K562 (cell line): Measurements from ENCODE around the gene GTF2I. TPM values are rescaled to one million over a fixed set of nuclear protein-coding genes. Genes with fewer than 3 reads are reported as not detected.

Experiments
- KAT7 ChIP-seq: sonication (generic); formaldehyde crosslinking; IDR thresholded peaks from 2 replicates; pipeline ENCODE4 v1.8.0; 2022; ENCODE audit warnings: missing genetic modification reagents, mild to moderate bottlenecking, borderline replicate concordance
- LARP7 ChIP-seq: fragments of 450-650 bp; IDR thresholded peaks from 2 replicates; pipeline ENCODE4 v1.6.1; 2016
- YBX1 ChIP-seq: fragments of 450-650 bp; IDR thresholded peaks from 2 replicates; pipeline ENCODE4 v1.7.1; 2016; ENCODE audit warnings: mild to moderate bottlenecking
- ZFP30 ChIP-seq: fragments of 250-450 bp; sonication (Bioruptor Pico); IDR thresholded peaks from 2 replicates; pipeline ENCODE4 v1.8.0; 2022; ENCODE audit warnings: moderate library complexity, mild to moderate bottlenecking, inconsistent platforms, borderline replicate concordance
- ZFPM2 ChIP-seq: fragments of 250-450 bp; sonication (Bioruptor Pico); IDR thresholded peaks from 2 replicates; pipeline ENCODE4 v1.5.1; 2022; ENCODE audit warnings: mild to moderate bottlenecking
- ZNF232 ChIP-seq: sonication (generic); formaldehyde crosslinking; IDR thresholded peaks from 2 replicates; pipeline ENCODE4 v1.8.0; 2022; ENCODE audit warnings: mild to moderate bottlenecking, missing genetic modification reagents
- polyA plus RNA-seq, 8 experiments: library from polyadenylated mRNA; depleted of rRNA in 4 of 8; stranded (reverse) in 5 of 8; unstranded in 3 of 8; fragments of >200 nt; fragmentation: Nextera tagmentation in 2 of 8; fragmentation: Illumina TruSeq in 1 of 8; extraction: Ambion mirVana in 2 of 8; extraction: Trizol in 1 of 8; gene quantifications; 2 replicates each; pipeline versions ENCODE4 v1.2.1 to v1.2.3, GENCODE V29; 2011 to 2014; ENCODE audit warnings: inconsistent platforms in 1 of 8, missing spikeins in 1 of 8
- total RNA-seq, 7 experiments: library from RNA; depleted of rRNA in 6 of 7; stranded (reverse); fragments of >200 nt in 6 of 7; fragmentation: Illumina TruSeq in 2 of 7; extraction: Trizol in 2 of 7; gene quantifications; 2 replicates each; pipeline versions ENCODE4 v1.2.1 to v1.2.3, GENCODE V29; 2011 to 2021; ENCODE audit warnings: low replicate concordance in 1 of 7
- TF ChIP-seq, protein P1 (sequence below), 2 experiments: fragments of 450-650 bp; formaldehyde crosslinking in 1 of 2; IDR thresholded peaks; 2 replicates each; pipeline versions ENCODE4 v1.4.0 to v1.6.1; 2014 to 2020; ENCODE audit warnings: mild to moderate bottlenecking in 2 of 2, borderline replicate concordance in 1 of 2, low read depth in 1 of 2
- TF ChIP-seq, protein P2 (sequence below): fragments of 250-450 bp; sonication (Bioruptor Pico); IDR thresholded peaks from 2 replicates; pipeline ENCODE4 v1.8.0; 2022; ENCODE audit warnings: moderate library complexity, mild to moderate bottlenecking, inconsistent platforms
- TF ChIP-seq, protein P3 (sequence below): sonication (generic); formaldehyde crosslinking; IDR thresholded peaks from 2 replicates; pipeline ENCODE4 v1.8.1; 2023; ENCODE audit warnings: mild to moderate bottlenecking, missing genetic modification reagents
- TF ChIP-seq, protein P4 (sequence below): fragments of 250-450 bp; sonication (Bioruptor Pico); IDR thresholded peaks from 2 replicates; pipeline ENCODE4 v1.4.0; 2020; ENCODE audit warnings: borderline replicate concordance

GTF2I gene
- total and polyA plus RNA-seq, 9 of the 15 experiments (the other 6 are each of a cell fraction or from before 2014, with no cell fraction given), result 8.4 to 161 (median 90.0) TPM

DNA sequence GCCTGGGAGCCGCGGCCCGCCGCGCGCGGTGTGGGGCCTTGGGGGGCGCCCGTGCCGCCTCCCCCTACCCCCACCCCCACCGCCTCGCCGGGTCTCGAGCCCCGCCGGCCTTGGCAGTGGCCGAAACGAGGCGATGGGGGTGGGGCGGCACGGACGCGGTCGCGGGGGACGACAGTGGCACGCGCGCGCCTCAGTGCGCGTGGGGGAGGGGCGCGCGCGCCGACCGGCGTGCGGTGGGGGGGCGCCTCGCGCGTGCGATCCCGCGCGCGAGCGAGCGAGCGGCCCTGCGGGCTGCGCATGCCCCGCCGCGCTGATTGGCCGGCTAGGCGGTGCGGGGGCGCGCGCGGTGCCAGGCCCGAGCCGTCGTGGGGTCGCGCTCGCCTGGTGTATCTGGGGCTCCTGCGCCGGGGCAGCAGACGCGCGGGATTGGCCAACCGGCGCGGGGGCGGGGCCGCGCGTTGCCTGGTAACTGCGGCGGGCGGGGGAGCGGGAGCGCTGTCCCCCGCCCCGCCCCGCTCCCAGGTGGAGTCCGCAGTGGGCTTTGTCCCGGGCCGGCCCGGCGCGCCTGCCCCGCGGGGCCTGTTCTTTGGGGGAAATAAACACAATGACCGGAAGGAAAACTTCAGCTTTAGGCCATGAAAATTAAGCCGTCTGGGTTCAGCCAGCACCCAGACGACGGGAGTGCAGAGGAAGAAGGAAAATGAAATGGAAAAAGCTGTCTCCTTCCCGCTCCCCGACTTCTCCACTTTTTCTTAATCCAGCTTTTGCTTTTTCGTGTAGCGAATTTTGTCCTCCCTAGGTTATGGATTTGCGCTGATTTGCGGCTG is 873 bp downstream of the GTF2I start (continued):
- TF ChIP-seq, protein P1, sequence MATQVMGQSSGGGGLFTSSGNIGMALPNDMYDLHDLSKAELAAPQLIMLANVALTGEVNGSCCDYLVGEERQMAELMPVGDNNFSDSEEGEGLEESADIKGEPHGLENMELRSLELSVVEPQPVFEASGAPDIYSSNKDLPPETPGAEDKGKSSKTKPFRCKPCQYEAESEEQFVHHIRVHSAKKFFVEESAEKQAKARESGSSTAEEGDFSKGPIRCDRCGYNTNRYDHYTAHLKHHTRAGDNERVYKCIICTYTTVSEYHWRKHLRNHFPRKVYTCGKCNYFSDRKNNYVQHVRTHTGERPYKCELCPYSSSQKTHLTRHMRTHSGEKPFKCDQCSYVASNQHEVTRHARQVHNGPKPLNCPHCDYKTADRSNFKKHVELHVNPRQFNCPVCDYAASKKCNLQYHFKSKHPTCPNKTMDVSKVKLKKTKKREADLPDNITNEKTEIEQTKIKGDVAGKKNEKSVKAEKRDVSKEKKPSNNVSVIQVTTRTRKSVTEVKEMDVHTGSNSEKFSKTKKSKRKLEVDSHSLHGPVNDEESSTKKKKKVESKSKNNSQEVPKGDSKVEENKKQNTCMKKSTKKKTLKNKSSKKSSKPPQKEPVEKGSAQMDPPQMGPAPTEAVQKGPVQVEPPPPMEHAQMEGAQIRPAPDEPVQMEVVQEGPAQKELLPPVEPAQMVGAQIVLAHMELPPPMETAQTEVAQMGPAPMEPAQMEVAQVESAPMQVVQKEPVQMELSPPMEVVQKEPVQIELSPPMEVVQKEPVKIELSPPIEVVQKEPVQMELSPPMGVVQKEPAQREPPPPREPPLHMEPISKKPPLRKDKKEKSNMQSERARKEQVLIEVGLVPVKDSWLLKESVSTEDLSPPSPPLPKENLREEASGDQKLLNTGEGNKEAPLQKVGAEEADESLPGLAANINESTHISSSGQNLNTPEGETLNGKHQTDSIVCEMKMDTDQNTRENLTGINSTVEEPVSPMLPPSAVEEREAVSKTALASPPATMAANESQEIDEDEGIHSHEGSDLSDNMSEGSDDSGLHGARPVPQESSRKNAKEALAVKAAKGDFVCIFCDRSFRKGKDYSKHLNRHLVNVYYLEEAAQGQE (IDR thresholded peaks at IDR 0.05; ENCODE audit: borderline replicate concordance), result no peak
- TF ChIP-seq, protein P1 (CRISPR knock-in tag; IDR thresholded peaks at IDR 0.05; ENCODE audit: low read depth), result no peak
- TF ChIP-seq, protein P2, sequence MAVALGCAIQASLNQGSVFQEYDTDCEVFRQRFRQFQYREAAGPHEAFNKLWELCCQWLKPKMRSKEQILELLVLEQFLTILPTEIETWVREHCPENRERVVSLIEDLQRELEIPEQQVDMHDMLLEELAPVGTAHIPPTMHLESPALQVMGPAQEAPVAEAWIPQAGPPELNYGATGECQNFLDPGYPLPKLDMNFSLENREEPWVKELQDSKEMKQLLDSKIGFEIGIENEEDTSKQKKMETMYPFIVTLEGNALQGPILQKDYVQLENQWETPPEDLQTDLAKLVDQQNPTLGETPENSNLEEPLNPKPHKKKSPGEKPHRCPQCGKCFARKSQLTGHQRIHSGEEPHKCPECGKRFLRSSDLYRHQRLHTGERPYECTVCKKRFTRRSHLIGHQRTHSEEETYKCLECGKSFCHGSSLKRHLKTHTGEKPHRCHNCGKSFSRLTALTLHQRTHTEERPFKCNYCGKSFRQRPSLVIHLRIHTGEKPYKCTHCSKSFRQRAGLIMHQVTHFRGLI (CRISPR knock-in tag), result no peak
- TF ChIP-seq ZFP30 (CRISPR knock-in tag) (no peak), ZNF232 (CRISPR knock-in tag) (no peak), LARP7 (no peak), KAT7 (0 out of 2 replicates have a peak, but pooled peaks have one; percentile 7), YBX1 (no peak), ZFPM2 (CRISPR knock-in tag) (no peak)
- TF ChIP-seq, protein P3, sequence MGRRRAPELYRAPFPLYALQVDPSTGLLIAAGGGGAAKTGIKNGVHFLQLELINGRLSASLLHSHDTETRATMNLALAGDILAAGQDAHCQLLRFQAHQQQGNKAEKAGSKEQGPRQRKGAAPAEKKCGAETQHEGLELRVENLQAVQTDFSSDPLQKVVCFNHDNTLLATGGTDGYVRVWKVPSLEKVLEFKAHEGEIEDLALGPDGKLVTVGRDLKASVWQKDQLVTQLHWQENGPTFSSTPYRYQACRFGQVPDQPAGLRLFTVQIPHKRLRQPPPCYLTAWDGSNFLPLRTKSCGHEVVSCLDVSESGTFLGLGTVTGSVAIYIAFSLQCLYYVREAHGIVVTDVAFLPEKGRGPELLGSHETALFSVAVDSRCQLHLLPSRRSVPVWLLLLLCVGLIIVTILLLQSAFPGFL, result no peak
- TF ChIP-seq, protein P4, sequence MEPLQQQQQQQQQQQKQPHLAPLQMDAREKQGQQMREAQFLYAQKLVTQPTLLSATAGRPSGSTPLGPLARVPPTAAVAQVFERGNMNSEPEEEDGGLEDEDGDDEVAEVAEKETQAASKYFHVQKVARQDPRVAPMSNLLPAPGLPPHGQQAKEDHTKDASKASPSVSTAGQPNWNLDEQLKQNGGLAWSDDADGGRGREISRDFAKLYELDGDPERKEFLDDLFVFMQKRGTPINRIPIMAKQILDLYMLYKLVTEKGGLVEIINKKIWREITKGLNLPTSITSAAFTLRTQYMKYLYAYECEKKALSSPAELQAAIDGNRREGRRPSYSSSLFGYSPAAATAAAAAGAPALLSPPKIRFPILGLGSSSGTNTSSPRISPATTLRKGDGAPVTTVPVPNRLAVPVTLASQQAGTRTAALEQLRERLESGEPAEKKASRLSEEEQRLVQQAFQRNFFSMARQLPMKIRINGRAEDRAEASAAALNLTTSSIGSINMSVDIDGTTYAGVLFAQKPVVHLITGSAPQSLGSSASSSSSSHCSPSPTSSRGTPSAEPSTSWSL (CRISPR knock-in tag), result no peak
